ENCODE results near the gene KIF17. TPM values are rescaled to one million over a fixed set of nuclear protein-coding genes. Genes with fewer than 3 reads are reported as not detected.
A peak's percentile ranks its signal among the peaks of the same experiment; 100 is the strongest.

The KIF17 gene
- total and polyA plus RNA-seq, 2 of the 4 experiments (the other 2 are of a cell fraction): 4.5 to 5.7 TPM

- Histone ChIP-seq H3K9me1 (ENCODE audit: insufficient read depth, low read length) (peaks cover 9% of the 10 kb centered on the region), H2AFZ (replicated peaks; ENCODE audit: low read length, poor library complexity) (peak overlapping the region; percentile 94), H2BK20ac (ENCODE audit: low read depth, low read length) (no peak overlapping the region), H3K4me3 (ENCODE audit: insufficient read depth, low read depth, low read length) (peak overlapping the region; percentile 73), H2BK120ac (ENCODE audit: low read depth, low read length) (no peak overlapping the region), H3K27ac (ENCODE audit: insufficient read depth, low read length) (peak overlapping the region; percentile 64), H3K27me3 (ENCODE audit: control insufficient read depth, insufficient read depth, low read length) (no peaks in the 10 kb centered on the region), H3K9ac (ENCODE audit: low read depth, low read length) (peak overlapping the region; percentile 86), H3K79me1 (ENCODE audit: low read depth in 1 of 2, low read length in 2 of 2) (peaks cover 31 to 62% of the 10 kb centered on the region in 2 experiments), H4K5ac (ENCODE audit: low read depth, low read length) (peak overlapping the region; percentile 44), H3K56ac (ENCODE audit: extremely low read depth, insufficient read depth, low read length) (peak overlapping the region; percentile 67), H3K23ac (ENCODE audit: low read depth, low read length) (peak overlapping the region; percentile 74), H3K36me3 (ENCODE audit: control insufficient read depth, insufficient read depth, low read length) (peaks cover 16% of the 10 kb centered on the region), H2AK5ac (ENCODE audit: low read depth, low read length) (peak overlapping the region; percentile 47), H3K4me2 (ENCODE audit: low read depth, low read length) (peak overlapping the region; percentile 79), H3K9me3 (ENCODE audit: control insufficient read depth, insufficient read depth, low read length) (no peaks in the 10 kb centered on the region), H3K14ac (replicated peaks; ENCODE audit: low read depth, low read length) (peak overlapping the region; percentile 82), H4K91ac (ENCODE audit: insufficient read depth, low read depth, low read length) (peak overlapping the region; percentile 64; the same call in 1 of the 2 replicates), H3K18ac (ENCODE audit: low read depth, low read length) (no peak overlapping the region), H3K4me1 (ENCODE audit: control insufficient read depth, insufficient read depth, low read length) (peaks cover 4% of the 10 kb centered on the region), H4K8ac (ENCODE audit: low read depth in 2 of 2, low read length in 2 of 2) (peak overlapping the region; percentile 58 to 96; a peak in 3 of 4 replicates), H2BK5ac (ENCODE audit: low read depth, low read length, poor library complexity, severe bottlenecking) (peak overlapping the region; percentile 27), H3K4ac (ENCODE audit: low read depth, low read length) (peak overlapping the region; percentile 80), H2AK9ac (replicated peaks; ENCODE audit: low read depth, low read length, poor library complexity) (peak overlapping the region; percentile 74), H2BK15ac (ENCODE audit: low read depth, low read length) (no peak overlapping the region), H4K20me1 (ENCODE audit: insufficient read depth, low read length) (no peaks in the 10 kb centered on the region; the same call in 1 of the 2 replicates)
- CTCF ChIA-PET: interaction anchor here (1.1 kb wide), 1 partner anchor 535 kb away, joined by 3 read pairs; no protein-coding TSS in a partner anchor
- in situ Hi-C loops (cut with MboI; ENCODE audit: low sequenced_read_pairs): no loop called here
- TF ChIP-seq CTCF (conservative IDR thresholded peaks at IDR 0.05; ENCODE audit: low read depth, low read length): no peak
- no peak for TF ChIP-seq CHD1 (IDR thresholded peaks at IDR 0.05; ENCODE audit: low read depth, low read length)
- no peak for TF ChIP-seq RCOR1 (IDR thresholded peaks at IDR 0.05; ENCODE audit: insufficient replicate concordance, low read length)
- intact Hi-C loops (cut with micrococcal nuclease): no loop called here
- TSS peak; percentile 78 for BruUV-seq (replicated peaks)
- WGBS, 2 experiments (ENCODE audit: extremely low coverage in 2 of 2, insufficient read length in 1 of 2): 0% methylated on average over 2 of the region's 20 CpGs; no CpG with 5 or more reads in 1 of the 2 experiments
- DNase-seq (no peak), ATAC-seq (ENCODE audit: low read depth) (peak; percentile 4)
- dilution Hi-C loops (cut with HindIII; ENCODE audit: low sequenced_read_pairs, unreplicated experiment): no loop called here
- POLR2A ChIA-PET (ENCODE audit: unreplicated experiment): interaction anchor here (0.7 kb wide), 1 partner anchor 73 kb away, joined by 3 read pairs; no protein-coding TSS in a partner anchor
Measured at GRCh38 chr1:20660847-20661206, 57.0 kb downstream of the KIF17 start.

Data from IMR-90 (cell line).